Transverse colon (tissue), 4 donors: ENCODE measurements around the gene IDUA. TPM values are rescaled to one million over a fixed set of nuclear protein-coding genes. Genes with fewer than 3 reads are reported as not detected.

Source experiments
- DNase-seq: peaks from one replicate; pipeline ENCODE4 v3.0.0-alpha.2; 2019
- H3K27ac ChIP-seq, 4 donors: fragments of 200-600 bp; sonication (generic); 2 replicates each; pipeline ENCODE4 v1.5.1; 2016 to 2018; ENCODE audit warnings: inconsistent platforms in 4 of 4
- H3K27me3 ChIP-seq: fragments of 200-600 bp; sonication (generic); 2 replicates; pipeline ENCODE4 v1.5.1; 2017; ENCODE audit warnings: inconsistent platforms
- H3K36me3 ChIP-seq, 4 donors: fragments of 200-600 bp; sonication (generic); 2 replicates each; pipeline ENCODE4 v1.5.1; 2017 to 2019; ENCODE audit warnings: inconsistent platforms in 4 of 4
- H3K4me1 ChIP-seq, 4 donors: fragments of 200-600 bp; sonication (generic); 2 replicates each; pipeline ENCODE4 v1.5.1; 2017 to 2020; ENCODE audit warnings: inconsistent platforms in 4 of 4
- H3K4me3 ChIP-seq, 4 donors: fragments of 200-600 bp; sonication (generic); 1 replicate in 1 of 4; 2 replicates in 3 of 4; pipeline versions ENCODE4 v1.5.1 to v1.6.1; 2017 to 2019; ENCODE audit warnings: inconsistent platforms in 4 of 4
- H3K9me3 ChIP-seq, 2 donors: fragments of 200-600 bp; sonication (generic); 2 replicates each; pipeline ENCODE4 v1.5.1; 2017 to 2019; ENCODE audit warnings: inconsistent platforms in 2 of 2
- CTCF ChIP-seq, 5 experiments: fragments of 200-600 bp in 3 of 5; fragments of 450-650 bp in 2 of 5; sonication (generic) in 3 of 5; IDR thresholded peaks; 1 replicate in 2 of 5; 2 replicates in 3 of 5; pipeline ENCODE4 v1.5.1; 2016 to 2017; ENCODE audit warnings: antibody characterized with exemption in 5 of 5, inconsistent platforms in 3 of 5, mild to moderate bottlenecking in 2 of 5, moderate library complexity in 1 of 5
- EP300 ChIP-seq: sonication (generic); formaldehyde crosslinking; IDR thresholded peaks from one replicate; pipeline ENCODE4 v1.6.1; 2017; ENCODE audit warnings: antibody characterized with exemption, low read depth
- POLR2A ChIP-seq: fragments of 450-650 bp; IDR thresholded peaks from one replicate; pipeline ENCODE4 v1.6.1; 2016; ENCODE audit warnings: antibody characterized with exemption, mild to moderate bottlenecking, moderate library complexity
- POLR2AphosphoS5 ChIP-seq, 3 donors: sonication (generic); formaldehyde crosslinking; IDR thresholded peaks; one replicate each; pipeline ENCODE4 v1.6.1; 2016; ENCODE audit warnings: antibody characterized with exemption in 3 of 3
- WGBS, 2 donors: methylation state at CpG; one replicate each; pipeline ENCODE4 v1.1.5; 2018; ENCODE audit warnings: low coverage in 1 of 2; 5-methylcytosine and 5-hydroxymethylcytosine counted together
- in situ Hi-C, 4 donors: fragments of 200-750 bp; cut with MboI; loops; one replicate each; pipeline versions ENCODE4 v1.15.0 to v1.15.1; 2017; ENCODE audit warnings: low sequenced_read_pairs in 3 of 4, low pct_ligation_motif_present in 1 of 4, low pct_unique_long_range_greater_than_20kb in 1 of 4
- intact Hi-C: fragments of 100-400 bp; cut with DNase I; formaldehyde crosslinking; loops from one replicate; pipeline ENCODE4 v1.15.1; 2023; ENCODE audit warnings: low total_unique reads
- total RNA-seq, 4 donors: library from RNA; depleted of rRNA; stranded (reverse); fragments of >200 nt; gene quantifications; one replicate each; pipeline ENCODE4 v1.1.0, GENCODE V29; 2016

Gene IDUA
- total RNA-seq, 4 donors from 2014 or later, result 25.9 to 78.6 (median 40.4) TPM

- no peak for TF ChIP-seq POLR2AphosphoS5 (IDR thresholded peaks at IDR 0.05)
- no peak for TF ChIP-seq EP300
- no peak for TF ChIP-seq POLR2A
- no peak for TF ChIP-seq CTCF (IDR thresholded peaks at IDR 0.05)
- H3K9me3 ChIP-seq, result no peaks in the 10 kb centered on the region
- H3K27ac ChIP-seq, result no peak overlapping the region
- no peak overlapping the region for H3K4me3 ChIP-seq
- in situ Hi-C loops (no loop called here), intact Hi-C loops (no loop called here)
- WGBS, 2 donors, result 91% methylated on average over 62 of the region's 62 CpGs; no CpG with 5 or more reads in 1 of the 2 donors
- DNase-seq, result no peak
- H3K36me3 ChIP-seq, result no peaks in the 10 kb centered on the region
- no peaks in the 10 kb centered on the region for H3K4me1 ChIP-seq
- no peaks in the 10 kb centered on the region for H3K27me3 ChIP-seq
Observed at GRCh38 chr4:946517-947471, 40.0 kb upstream of the IDUA start.

- Histone ChIP-seq H3K36me3 (no peaks in the 10 kb centered on the region), H3K27ac (no peak overlapping the region), H3K4me3 (no peak overlapping the region), H3K4me1 (no peaks in the 10 kb centered on the region), H3K27me3 (no peaks in the 10 kb centered on the region), H3K9me3 (no peaks in the 10 kb centered on the region)
- TF ChIP-seq EP300 (no peak), POLR2A (no peak)
- 85% methylated on average over 17 of the region's 19 CpGs; no CpG with 5 or more reads in 1 of the 2 donors for WGBS, 2 donors
- DNase-seq, result no peak
- intact Hi-C loops, result no loop called here
- in situ Hi-C loops, result no loop called here
Observed at GRCh38 chr4:947491-947971, 39.3 kb upstream of the IDUA start.

GRCh38 chr4:948101-948935 is 38.5 kb upstream of the IDUA start:
- Histone ChIP-seq H3K27me3 (no peaks in the 10 kb centered on the region), H3K36me3 (no peaks in the 10 kb centered on the region), H3K27ac (no peak overlapping the region), H3K4me3 (no peak overlapping the region), H3K4me1 (no peaks in the 10 kb centered on the region), H3K9me3 (no peaks in the 10 kb centered on the region)
- in situ Hi-C loops, result no loop called here
- intact Hi-C loops, result no loop called here
- no peak for DNase-seq
- TF ChIP-seq EP300 (no peak), POLR2AphosphoS5 (IDR thresholded peaks at IDR 0.05) (no peak), POLR2A (no peak), CTCF (IDR thresholded peaks at IDR 0.05) (no peak)
- WGBS, 2 donors, result 72 to 85% methylated on average over 4 to 31 of the region's 33 CpGs

GRCh38 chr4:948936-949300 is 37.9 kb upstream of the IDUA start:
- Histone ChIP-seq H3K27ac (no peak overlapping the region), H3K4me1 (no peaks in the 10 kb centered on the region), H3K36me3 (peaks cover 0 to 5% (median 0%) of the 10 kb centered on the region in 4 donors), H3K4me3 (no peak overlapping the region), H3K9me3 (no peaks in the 10 kb centered on the region), H3K27me3 (no peaks in the 10 kb centered on the region)
- 91% methylated on average over 13 of the region's 13 CpGs; no CpG with 5 or more reads in 1 of the 2 donors for WGBS, 2 donors
- no peak for DNase-seq
- intact Hi-C loops (no loop called here), in situ Hi-C loops (no loop called here)
- no peak for TF ChIP-seq CTCF (IDR thresholded peaks at IDR 0.05)
